ENCODE measurements around the gene MIX23.

GRCh38 chr3:122374034-122374433 is 9.0 kb downstream of the MIX23 start:
- no peak for TF ChIP-seq CTCF (IDR thresholded peaks at IDR 0.05)
- TF ChIP-seq POLR2A (IDR thresholded peaks at IDR 0.05), result no peak
